ENCODE results near the gene C16orf54. TPM values are rescaled to one million over a fixed set of nuclear protein-coding genes. Genes with fewer than 3 reads are reported as not detected.

Gene C16orf54
- total and polyA plus RNA-seq, 10 of the 15 experiments (the other 5 are each of a cell fraction or from before 2014, with no cell fraction given) = 2.1 to 13.3 (median 5.4) TPM

DNA sequence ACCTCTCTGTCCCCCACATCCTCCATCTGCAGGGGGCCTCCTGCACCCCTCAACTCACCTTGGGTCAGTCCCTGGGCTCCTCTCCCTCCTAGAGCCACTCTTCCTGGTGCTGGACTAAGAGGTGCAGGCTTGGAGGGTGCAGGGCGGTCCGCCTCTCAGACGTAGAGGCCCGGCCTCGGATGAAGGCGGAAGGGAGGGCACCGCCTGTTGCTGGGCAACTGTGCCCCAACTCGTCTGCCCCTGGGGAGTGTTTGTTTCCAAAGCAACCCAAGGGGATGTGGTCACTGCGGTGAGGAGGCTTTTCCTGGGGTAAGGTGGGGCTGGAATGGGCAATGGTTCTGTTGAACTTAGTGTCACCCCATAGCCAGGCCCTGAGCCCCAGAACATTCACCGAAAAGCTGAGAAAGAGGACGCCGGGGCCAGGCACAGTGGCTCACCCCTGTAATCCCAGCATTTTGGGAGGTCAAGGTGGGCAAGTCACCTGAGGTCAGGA lies at the start of gene C16orf54 (continued):
- TF ChIP-seq, protein P1, sequence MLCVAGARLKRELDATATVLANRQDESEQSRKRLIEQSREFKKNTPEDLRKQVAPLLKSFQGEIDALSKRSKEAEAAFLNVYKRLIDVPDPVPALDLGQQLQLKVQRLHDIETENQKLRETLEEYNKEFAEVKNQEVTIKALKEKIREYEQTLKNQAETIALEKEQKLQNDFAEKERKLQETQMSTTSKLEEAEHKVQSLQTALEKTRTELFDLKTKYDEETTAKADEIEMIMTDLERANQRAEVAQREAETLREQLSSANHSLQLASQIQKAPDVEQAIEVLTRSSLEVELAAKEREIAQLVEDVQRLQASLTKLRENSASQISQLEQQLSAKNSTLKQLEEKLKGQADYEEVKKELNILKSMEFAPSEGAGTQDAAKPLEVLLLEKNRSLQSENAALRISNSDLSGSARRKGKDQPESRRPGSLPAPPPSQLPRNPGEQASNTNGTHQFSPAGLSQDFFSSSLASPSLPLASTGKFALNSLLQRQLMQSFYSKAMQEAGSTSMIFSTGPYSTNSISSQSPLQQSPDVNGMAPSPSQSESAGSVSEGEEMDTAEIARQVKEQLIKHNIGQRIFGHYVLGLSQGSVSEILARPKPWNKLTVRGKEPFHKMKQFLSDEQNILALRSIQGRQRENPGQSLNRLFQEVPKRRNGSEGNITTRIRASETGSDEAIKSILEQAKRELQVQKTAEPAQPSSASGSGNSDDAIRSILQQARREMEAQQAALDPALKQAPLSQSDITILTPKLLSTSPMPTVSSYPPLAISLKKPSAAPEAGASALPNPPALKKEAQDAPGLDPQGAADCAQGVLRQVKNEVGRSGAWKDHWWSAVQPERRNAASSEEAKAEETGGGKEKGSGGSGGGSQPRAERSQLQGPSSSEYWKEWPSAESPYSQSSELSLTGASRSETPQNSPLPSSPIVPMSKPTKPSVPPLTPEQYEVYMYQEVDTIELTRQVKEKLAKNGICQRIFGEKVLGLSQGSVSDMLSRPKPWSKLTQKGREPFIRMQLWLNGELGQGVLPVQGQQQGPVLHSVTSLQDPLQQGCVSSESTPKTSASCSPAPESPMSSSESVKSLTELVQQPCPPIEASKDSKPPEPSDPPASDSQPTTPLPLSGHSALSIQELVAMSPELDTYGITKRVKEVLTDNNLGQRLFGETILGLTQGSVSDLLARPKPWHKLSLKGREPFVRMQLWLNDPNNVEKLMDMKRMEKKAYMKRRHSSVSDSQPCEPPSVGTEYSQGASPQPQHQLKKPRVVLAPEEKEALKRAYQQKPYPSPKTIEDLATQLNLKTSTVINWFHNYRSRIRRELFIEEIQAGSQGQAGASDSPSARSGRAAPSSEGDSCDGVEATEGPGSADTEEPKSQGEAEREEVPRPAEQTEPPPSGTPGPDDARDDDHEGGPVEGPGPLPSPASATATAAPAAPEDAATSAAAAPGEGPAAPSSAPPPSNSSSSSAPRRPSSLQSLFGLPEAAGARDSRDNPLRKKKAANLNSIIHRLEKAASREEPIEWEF (IDR thresholded peaks at IDR 0.05; ENCODE audit: insufficient replicate concordance, low read depth, low read length) = no peak
- TF ChIP-seq MTA3 (IDR thresholded peaks at IDR 0.05; ENCODE audit: borderline replicate concordance, low read length) (no peak; the same call in 1 of the 2 replicates), CREM (IDR thresholded peaks at IDR 0.05; ENCODE audit: low read depth) (no peak; the same call in 1 of the 2 replicates), ESRRA (IDR thresholded peaks at IDR 0.05; ENCODE audit: low read length) (no peak), RELA (IDR thresholded peaks at IDR 0.05; ENCODE audit: borderline replicate concordance, partially characterized antibody) (no peak), YBX1 (IDR thresholded peaks at IDR 0.05) (no peak)
- TF ChIP-seq, protein P2, sequence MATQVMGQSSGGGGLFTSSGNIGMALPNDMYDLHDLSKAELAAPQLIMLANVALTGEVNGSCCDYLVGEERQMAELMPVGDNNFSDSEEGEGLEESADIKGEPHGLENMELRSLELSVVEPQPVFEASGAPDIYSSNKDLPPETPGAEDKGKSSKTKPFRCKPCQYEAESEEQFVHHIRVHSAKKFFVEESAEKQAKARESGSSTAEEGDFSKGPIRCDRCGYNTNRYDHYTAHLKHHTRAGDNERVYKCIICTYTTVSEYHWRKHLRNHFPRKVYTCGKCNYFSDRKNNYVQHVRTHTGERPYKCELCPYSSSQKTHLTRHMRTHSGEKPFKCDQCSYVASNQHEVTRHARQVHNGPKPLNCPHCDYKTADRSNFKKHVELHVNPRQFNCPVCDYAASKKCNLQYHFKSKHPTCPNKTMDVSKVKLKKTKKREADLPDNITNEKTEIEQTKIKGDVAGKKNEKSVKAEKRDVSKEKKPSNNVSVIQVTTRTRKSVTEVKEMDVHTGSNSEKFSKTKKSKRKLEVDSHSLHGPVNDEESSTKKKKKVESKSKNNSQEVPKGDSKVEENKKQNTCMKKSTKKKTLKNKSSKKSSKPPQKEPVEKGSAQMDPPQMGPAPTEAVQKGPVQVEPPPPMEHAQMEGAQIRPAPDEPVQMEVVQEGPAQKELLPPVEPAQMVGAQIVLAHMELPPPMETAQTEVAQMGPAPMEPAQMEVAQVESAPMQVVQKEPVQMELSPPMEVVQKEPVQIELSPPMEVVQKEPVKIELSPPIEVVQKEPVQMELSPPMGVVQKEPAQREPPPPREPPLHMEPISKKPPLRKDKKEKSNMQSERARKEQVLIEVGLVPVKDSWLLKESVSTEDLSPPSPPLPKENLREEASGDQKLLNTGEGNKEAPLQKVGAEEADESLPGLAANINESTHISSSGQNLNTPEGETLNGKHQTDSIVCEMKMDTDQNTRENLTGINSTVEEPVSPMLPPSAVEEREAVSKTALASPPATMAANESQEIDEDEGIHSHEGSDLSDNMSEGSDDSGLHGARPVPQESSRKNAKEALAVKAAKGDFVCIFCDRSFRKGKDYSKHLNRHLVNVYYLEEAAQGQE (IDR thresholded peaks at IDR 0.05; ENCODE audit: low read depth, low read length) = no peak
- TF ChIP-seq, protein P3, sequence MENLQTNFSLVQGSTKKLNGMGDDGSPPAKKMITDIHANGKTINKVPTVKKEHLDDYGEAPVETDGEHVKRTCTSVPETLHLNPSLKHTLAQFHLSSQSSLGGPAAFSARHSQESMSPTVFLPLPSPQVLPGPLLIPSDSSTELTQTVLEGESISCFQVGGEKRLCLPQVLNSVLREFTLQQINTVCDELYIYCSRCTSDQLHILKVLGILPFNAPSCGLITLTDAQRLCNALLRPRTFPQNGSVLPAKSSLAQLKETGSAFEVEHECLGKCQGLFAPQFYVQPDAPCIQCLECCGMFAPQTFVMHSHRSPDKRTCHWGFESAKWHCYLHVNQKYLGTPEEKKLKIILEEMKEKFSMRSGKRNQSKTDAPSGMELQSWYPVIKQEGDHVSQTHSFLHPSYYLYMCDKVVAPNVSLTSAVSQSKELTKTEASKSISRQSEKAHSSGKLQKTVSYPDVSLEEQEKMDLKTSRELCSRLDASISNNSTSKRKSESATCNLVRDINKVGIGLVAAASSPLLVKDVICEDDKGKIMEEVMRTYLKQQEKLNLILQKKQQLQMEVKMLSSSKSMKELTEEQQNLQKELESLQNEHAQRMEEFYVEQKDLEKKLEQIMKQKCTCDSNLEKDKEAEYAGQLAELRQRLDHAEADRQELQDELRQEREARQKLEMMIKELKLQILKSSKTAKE (IDR thresholded peaks at IDR 0.05; ENCODE audit: low read depth, poor library complexity, severe bottlenecking) = peak; percentile 20
- TF ChIP-seq, protein P4, sequence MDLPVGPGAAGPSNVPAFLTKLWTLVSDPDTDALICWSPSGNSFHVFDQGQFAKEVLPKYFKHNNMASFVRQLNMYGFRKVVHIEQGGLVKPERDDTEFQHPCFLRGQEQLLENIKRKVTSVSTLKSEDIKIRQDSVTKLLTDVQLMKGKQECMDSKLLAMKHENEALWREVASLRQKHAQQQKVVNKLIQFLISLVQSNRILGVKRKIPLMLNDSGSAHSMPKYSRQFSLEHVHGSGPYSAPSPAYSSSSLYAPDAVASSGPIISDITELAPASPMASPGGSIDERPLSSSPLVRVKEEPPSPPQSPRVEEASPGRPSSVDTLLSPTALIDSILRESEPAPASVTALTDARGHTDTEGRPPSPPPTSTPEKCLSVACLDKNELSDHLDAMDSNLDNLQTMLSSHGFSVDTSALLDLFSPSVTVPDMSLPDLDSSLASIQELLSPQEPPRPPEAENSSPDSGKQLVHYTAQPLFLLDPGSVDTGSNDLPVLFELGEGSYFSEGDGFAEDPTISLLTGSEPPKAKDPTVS (IDR thresholded peaks at IDR 0.05; ENCODE audit: low read depth, low read length) = no peak
- TF ChIP-seq, protein P5, sequence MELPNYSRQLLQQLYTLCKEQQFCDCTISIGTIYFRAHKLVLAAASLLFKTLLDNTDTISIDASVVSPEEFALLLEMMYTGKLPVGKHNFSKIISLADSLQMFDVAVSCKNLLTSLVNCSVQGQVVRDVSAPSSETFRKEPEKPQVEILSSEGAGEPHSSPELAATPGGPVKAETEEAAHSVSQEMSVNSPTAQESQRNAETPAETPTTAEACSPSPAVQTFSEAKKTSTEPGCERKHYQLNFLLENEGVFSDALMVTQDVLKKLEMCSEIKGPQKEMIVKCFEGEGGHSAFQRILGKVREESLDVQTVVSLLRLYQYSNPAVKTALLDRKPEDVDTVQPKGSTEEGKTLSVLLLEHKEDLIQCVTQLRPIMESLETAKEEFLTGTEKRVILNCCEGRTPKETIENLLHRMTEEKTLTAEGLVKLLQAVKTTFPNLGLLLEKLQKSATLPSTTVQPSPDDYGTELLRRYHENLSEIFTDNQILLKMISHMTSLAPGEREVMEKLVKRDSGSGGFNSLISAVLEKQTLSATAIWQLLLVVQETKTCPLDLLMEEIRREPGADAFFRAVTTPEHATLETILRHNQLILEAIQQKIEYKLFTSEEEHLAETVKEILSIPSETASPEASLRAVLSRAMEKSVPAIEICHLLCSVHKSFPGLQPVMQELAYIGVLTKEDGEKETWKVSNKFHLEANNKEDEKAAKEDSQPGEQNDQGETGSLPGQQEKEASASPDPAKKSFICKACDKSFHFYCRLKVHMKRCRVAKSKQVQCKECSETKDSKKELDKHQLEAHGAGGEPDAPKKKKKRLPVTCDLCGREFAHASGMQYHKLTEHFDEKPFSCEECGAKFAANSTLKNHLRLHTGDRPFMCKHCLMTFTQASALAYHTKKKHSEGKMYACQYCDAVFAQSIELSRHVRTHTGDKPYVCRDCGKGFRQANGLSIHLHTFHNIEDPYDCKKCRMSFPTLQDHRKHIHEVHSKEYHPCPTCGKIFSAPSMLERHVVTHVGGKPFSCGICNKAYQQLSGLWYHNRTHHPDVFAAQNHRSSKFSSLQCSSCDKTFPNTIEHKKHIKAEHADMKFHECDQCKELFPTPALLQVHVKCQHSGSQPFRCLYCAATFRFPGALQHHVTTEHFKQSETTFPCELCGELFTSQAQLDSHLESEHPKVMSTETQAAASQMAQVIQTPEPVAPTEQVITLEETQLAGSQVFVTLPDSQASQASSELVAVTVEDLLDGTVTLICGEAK (IDR thresholded peaks at IDR 0.05; ENCODE audit: borderline replicate concordance) = peak; percentile 69; the same call in 1 of the 2 replicates

Measured in GM12878 (cell line).